HG02973 (cell line): ENCODE data around the gene CAVIN1.
"Not testable (repeated sequence)": the region's sequence is repeated elsewhere in the genome, so short reads cannot be mapped to it uniquely, and the experiment has no call there.

Source experiments
- ATAC-seq: cut with Tn5 transposase; IDR thresholded peaks from one replicate; pipeline ENCODE4 v1.9.1; 2021; ENCODE audit warnings: moderate library complexity; ENCODE audit not compliant: unreplicated experiment

CAVIN1 gene

GRCh38 chr17:42381898-42382297, 41.2 kb downstream of the CAVIN1 start:
- ATAC-seq: no peak

GRCh38 chr17:42380935-42381334, 42.1 kb downstream of the CAVIN1 start:
- no peak for ATAC-seq

- no peak for ATAC-seq
These were observed 44.0 kb downstream of the CAVIN1 start for GRCh38 chr17:42378959-42379594.

DNA sequence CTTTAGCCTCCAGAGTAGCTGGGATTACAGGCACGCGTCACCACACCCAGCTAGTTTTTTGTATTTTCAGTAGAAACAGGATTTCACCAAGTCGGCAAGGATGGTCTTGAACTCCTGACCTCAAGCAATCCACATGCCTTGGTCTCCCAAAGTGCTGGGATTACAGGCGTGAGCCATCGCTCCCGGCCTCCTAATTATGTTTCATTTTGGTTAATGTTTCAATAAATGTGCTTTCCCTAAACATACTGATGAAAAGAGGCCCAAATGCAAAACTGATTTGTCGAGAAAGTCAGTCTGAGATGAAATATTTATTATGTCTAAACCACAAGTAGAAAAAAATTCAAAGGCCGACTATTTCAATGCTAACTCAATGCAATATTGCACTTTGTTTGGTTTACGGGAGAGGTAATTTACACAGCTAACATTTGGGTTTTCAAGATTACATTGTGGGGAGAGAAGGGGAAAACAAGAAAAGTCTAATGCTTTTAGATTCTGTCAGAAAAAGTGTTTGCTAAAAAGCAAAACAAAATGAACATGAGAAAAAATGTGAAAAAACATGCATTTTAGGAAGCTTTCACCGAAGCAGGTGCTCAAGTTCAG, 44.6 kb downstream of the CAVIN1 start:
- no peak for ATAC-seq

GRCh38 chr17:42373896-42374295, 49.2 kb downstream of the CAVIN1 start:
- ATAC-seq: no peak

DNA sequence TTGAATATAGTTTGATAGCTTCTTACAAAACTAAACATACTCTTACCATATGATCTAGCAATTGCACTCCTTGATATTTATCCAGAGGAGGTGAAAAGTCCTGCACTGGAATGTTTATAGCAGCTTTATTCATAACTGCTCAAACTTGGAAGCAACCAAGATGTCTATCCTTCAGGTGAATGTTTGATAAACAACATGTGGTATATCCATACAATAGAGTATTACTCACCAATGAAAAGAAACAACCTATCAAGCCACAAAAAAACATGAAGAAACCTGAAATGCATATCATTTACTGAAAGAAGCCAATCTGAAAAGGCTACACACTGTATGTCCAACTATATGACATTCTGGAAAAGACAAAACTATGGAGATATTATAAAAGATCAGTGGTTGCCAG, 50.9 kb downstream of the CAVIN1 start:
- ATAC-seq: no peak

DNA sequence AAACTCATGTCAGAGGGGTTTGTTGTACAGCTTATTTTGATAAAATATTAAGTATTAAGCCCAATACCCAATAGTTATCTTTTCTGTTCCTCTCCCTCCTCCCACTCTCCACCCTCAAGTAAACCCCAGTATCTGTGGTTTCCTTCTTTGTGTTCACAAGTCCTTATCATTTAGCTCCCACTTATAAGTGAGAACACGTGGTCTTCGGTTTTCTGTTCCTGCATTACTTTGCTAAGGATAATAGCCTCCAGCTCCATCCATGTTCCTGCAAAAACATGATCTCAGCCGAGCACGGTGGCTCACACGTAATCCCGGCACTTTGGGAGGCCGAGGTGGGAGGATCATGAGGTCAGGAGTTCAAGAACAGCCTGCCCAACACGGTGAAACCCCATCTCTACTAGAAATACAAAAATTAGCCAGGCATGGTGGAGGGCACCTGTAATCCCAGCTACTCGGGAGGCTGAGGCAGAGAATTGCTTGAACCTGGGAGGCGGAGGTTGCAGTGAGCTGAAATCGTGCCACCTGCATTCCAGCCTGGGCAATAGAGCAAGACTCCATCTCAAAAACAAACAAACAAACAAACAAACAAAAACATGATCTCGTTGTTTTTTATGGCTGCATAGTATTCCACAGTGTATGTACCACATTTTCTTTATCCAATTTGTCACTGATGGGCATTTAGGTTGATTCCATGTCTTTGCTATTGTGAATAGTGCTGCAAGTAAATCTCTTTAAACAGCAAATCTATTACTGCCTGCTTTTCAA, 54.1 kb downstream of the CAVIN1 start:
- ATAC-seq: not testable (repeated sequence)

- not testable (repeated sequence) for ATAC-seq
These were observed 54.7 kb downstream of the CAVIN1 start for GRCh38 chr17:42368310-42368709.

- not testable (repeated sequence) for ATAC-seq
These were observed 56.7 kb downstream of the CAVIN1 start for GRCh38 chr17:42366176-42367023.

- ATAC-seq: no peak
These were observed 57.9 kb downstream of the CAVIN1 start for GRCh38 chr17:42365136-42365535.

GRCh38 chr17:42363767-42364585, 59.1 kb downstream of the CAVIN1 start:
- no peak for ATAC-seq

GRCh38 chr17:42363231-42363630, 59.8 kb downstream of the CAVIN1 start:
- ATAC-seq: no peak

DNA sequence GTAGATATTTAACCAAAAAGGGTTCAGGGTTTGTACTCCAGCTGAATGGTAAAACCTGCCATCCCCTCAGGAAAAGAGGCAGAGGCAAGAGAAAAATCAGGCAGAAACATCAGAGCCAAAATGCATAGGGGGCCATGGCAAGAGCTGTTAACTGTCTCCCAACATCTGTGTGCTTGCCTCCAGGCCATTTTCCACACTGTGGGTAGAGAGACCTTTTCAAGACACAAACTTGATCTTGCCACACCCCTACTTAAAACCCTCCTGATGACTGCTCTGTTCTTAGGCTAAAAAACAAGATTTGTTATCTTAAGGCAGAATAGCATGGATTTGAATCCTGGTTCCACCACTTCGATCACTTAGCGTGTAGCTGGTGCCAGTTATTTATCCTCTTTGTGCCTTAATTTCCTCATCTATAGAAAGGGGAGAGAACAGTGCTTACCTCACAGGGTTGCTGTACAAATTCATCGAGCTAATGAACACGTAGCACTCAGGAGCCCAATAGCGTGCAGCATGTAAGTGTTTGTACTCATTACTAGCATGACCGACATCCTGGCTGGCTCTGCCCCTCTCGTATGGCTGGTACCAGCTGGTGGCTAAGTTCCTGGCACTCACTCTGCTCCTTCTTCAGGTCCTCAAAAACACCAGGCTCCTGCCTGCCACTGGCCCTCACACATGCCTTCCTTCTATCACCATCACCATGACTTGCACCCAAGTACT, 60.7 kb downstream of the CAVIN1 start:
- no peak for ATAC-seq

GRCh38 chr17:42361781-42362186, 61.3 kb downstream of the CAVIN1 start:
- no peak for ATAC-seq

GRCh38 chr17:42360388-42360787, 62.7 kb downstream of the CAVIN1 start:
- ATAC-seq: not testable (repeated sequence)

- ATAC-seq: no peak
These were observed 63.9 kb downstream of the CAVIN1 start for GRCh38 chr17:42359133-42359532.

- no peak for ATAC-seq
These were observed 64.6 kb downstream of the CAVIN1 start for GRCh38 chr17:42358434-42358833.

GRCh38 chr17:42354956-42355843, 67.9 kb downstream of the CAVIN1 start:
- no peak for ATAC-seq
